NCI-H1048 (cell line): ENCODE data around the gene C12orf54.
"Not testable (repeated sequence)": the region's sequence is repeated elsewhere in the genome, so short reads cannot be mapped to it uniquely, and the experiment has no call there.

Experiments
- DNase-seq: peaks from one replicate; lab custom pipeline; 2025; lab: John Stamatoyannopoulos, UW

The C12orf54 gene

GRCh38 chr12:48510111-48510510, 27.8 kb downstream of the C12orf54 start:
- DNase-seq, result no peak

GRCh38 chr12:48512855-48513254, 30.6 kb downstream of the C12orf54 start:
- no peak for DNase-seq

- no peak for DNase-seq
Measured at GRCh38 chr12:48514728-48515127, 32.4 kb downstream of the C12orf54 start.

- not testable (repeated sequence) for DNase-seq
Measured at GRCh38 chr12:48520381-48520780, 38.1 kb downstream of the C12orf54 start.

GRCh38 chr12:48525332-48525731, 43.0 kb downstream of the C12orf54 start, which contains the start of gene OR8S1:
TSS of gene OR8S1 (plus strand) at chr12:48525632. CDS start at chr12:48525632, 0 bp downstream.
- DNase-seq, result no peak

- DNase-seq, result no peak
Measured at GRCh38 chr12:48527891-48528670, 45.8 kb downstream of the C12orf54 start.

GRCh38 chr12:48532601-48533000, 50.3 kb downstream of the C12orf54 start:
- DNase-seq, result no peak

- no peak for DNase-seq
Measured at GRCh38 chr12:48536602-48537001, 54.3 kb downstream of the C12orf54 start.

GRCh38 chr12:48542300-48542928, 60.1 kb downstream of the C12orf54 start:
- no peak for DNase-seq

GRCh38 chr12:48545833-48546469, 63.7 kb downstream of the C12orf54 start:
- no peak for DNase-seq
